IPS-11a (cell line): Measurements from ENCODE around the gene PDIA4.
"Not testable (repeated sequence)": the region's sequence is repeated elsewhere in the genome, so short reads cannot be mapped to it uniquely, and the experiment has no call there.

ENCODE experiments used
- H3K4me3 ChIP-seq: one replicate; pipeline ENCODE4 v1.5.1; 2013; ENCODE audit warnings: low read depth, low read length, control low read depth

PDIA4 gene

DNA sequence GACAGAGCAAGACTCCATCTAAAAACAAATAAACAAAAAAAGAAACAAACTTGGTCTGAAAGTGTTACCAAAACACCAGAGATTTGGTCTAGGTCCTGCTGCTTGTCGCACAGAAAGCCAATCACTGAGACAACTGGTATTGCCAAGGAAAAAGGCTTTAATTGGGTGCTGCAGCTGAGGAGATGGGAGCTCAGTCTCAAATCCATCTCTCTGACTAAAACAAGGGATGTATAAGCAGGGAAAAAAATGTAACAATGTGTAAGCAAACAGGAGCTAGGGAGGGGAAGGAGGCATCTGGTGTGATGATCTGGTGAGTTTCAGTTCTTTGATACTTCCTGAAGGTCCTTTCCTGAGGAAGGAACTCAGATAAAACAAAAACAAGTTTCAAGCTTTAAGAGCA lies 8.4 kb upstream of the PDIA4 start:
- H3K4me3 ChIP-seq: no peak overlapping the region

DNA sequence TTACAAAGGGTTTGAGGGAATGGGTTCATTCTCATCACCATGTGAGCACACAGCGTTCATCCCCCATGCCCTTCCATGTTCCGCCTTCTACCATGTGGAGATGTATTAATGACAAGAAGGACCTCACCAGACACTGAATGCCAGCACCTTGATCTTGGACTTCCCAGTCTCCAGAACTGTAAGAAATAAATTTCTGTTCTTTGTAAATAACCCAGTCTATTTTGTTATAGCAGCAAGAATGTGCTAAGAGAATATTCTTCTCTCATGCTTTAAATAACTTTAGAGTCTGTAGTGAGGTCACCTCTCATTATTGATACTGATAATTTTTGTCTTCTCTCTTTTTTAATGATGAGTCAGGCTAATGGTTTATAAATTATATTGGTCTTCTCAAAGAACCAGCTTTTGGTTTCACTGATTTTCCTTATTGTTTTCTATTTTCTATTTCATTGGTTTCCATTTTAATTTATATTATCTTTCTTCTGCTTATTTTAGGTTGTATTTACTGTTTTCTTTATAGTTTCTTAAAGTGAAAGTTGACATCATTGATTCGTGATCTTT lies 3.1 kb upstream of the PDIA4 start:
- no peak overlapping the region for H3K4me3 ChIP-seq

DNA sequence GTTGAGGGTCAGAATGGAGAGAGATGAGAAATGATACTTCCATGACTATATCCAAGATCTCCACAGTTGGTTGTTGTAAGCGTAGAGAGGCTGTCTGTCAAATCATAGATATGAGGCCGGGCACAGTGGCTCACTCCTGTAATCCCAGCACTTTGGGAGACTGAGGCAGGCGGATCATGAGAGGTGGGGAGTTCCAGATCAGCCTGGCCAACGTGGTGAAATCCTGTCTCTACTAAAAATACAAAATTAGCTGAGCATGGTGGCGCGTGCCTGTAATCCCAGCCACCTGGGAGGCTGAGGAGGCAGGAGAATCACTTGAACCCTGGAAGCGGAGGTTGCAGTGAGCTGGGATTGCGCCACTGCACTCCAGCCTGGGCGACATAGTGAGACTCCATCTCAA lies 2.1 kb upstream of the PDIA4 start:
- not testable (repeated sequence) for H3K4me3 ChIP-seq

DNA sequence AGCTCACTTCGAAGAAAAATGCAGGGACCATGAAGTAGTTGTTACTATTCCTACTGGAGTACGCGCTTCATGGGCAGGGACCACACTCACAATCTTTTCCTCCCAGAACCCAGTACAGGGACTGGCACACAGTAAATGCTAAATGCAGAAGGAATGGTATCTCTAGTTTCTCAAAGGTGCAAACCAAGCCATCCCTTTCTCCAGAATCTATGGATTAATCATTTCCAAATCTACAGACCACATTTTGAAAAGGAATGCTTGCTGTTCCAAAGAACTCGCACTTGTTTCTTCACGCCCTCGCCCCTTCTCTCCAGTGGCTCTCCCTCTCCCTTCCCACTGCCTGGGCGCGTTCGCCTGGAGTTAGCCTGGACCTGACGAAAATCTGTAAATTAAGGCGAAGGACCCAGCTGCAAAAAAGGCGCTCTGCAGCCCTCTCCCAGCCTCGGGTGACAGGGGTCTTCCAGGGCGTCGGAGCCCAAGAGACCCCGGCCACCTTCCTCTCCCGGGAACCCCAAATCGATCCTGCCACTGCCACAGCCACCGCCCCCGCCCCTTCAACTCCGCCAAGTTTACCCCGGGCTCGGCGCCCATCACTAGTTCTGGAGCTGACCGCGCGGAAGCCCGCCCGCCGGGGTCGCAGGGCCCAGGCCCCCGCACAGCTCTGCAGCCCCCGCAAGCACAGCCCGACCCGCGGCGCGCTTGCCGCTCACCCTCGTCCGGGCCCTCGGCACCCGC lies 527 bp downstream of the PDIA4 start:
- peak overlapping the region; percentile 85 for H3K4me3 ChIP-seq

DNA sequence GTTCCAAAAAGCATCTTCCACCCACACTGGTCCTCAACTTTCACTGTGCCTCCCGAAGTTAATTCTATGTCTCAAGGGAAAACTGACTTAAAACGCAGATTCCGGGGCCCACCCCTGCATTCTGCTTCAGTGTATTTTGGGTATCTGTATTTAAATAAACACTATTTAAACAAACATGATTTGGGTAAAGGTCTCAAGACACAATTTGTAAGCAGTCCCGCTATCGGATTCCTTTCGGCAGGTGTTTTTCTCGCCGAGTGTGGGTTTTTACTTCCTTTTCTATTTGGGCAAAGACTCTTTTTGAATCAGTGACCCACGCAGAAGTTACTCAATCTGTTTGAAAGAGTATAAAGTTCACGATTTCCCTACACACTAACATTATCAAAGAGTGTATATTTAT lies 1.2 kb downstream of the PDIA4 start:
- H3K4me3 ChIP-seq: peak overlapping the region; percentile 85

DNA sequence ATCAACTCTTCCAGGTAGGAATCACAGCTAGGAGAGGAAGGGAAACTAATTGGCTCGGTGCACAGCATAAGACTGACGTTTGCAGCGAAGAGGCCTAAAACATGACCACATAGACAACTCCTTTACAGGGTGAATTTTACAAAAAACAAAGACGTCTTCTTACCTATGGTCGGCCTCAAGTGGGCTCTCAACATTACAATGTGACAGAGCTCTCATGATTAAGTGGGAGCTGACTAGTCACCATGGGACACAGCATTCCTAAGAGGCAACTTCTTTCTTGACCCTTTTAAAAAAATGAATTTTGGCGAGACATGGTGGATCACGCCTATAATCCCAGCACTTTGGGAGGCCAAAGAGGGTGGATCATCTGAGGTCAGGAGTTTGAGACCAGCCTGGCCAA lies 4.6 kb downstream of the PDIA4 start:
- no peak overlapping the region for H3K4me3 ChIP-seq

DNA sequence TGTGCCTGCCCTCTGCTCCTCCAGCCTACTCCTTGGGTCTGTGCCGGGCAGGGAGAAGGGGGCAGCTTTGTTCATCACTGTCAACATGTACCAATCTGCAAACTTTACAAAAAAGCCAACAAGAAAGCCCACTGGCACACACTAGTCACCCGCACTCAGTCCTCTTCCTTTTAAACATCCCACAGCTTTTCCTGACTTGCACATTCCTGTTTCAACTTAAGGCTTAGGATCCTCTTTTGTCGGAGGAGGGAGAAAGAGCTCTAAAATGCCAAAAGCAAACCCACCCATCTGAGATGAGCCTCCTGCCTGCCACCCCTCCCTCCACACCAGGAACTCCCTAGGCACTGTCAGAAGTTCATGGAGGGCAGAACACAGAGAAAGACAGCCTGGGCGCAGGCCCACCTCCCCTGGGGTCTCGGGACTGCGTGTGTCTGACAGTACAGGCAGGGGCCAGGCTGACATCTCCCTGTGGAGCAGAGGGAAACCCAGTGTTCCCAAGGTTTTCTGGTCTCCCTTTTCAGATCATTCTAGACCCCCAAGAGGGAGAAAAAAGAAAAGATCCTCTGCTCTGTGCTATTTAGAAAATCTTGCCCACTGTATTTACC lies 5.4 kb downstream of the PDIA4 start:
- H3K4me3 ChIP-seq: no peak overlapping the region

DNA sequence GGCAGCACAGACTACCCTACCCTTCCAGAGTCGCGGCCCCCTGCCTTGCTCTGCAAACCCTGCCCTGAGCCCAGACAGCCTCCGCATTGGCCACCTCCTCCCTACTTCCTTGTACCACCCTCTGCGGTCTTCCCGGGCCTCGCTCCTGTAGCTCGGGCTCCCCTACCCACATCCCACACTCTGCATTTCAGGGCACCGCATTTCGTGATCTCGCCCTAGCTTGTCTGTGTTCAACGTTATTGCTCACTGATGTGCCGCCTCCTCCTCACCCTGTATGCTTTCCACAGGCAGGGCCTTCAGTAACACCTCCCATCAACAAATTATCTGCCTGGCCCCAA lies 6.6 kb downstream of the PDIA4 start:
- H3K4me3 ChIP-seq: no peak overlapping the region

DNA sequence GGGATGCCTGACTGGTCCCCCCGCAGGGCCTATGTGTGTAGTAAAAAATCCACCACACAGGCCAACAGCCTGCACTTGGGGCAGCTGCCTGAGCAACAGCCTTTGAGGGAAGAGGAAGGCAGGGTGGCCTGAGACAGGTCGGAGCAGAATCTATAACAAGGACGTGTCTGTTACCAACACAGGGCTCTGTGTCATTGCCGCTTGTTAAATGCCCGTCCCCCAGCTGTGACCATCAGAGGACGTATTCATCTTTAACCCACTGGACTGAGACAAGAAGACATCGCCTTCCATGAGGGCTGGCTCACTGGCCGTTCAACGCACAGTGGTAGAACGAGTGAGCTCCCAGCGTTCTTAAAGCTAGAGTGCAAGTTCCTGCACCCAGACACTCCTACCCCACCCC lies 7.8 kb downstream of the PDIA4 start:
- no peak overlapping the region for H3K4me3 ChIP-seq

DNA sequence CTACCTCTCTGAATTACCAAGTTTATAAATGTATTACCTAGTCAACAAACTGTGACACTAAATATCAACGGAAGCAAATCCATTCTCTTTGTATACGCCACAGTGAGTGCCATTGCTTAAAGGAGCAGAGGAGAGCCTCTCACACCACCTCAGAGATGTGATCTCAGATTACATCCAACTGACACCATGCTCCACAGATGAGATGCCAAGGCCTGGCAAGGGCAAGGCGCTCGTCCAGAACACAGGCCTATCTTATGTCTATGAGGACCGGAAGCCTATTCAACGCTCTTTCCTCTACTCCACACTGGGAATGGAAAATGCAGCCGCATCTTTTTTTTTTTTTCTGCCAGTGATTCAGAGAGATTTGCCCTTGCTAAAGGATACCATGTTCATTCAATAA lies 11.4 kb downstream of the PDIA4 start:
- no peak overlapping the region for H3K4me3 ChIP-seq

DNA sequence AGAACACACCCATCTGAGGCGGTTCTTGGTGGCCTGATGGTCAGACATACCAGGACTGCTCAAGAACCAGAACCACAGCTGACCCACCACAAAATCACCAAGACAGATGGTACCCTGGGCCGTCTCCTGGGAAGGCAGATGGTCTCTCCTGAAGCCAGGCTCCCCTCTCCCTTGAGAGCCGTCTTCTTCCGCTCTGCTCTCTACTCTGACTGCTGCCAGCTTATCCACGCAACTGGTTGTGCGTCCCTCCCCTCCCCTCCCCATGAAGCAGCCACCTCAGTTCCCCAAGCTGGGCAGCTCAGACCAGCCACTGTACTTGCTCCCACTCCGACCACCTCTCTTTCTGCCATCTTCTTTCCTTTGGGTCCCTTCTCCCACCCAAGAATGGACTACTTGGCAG lies 14.0 kb downstream of the PDIA4 start:
- no peak overlapping the region for H3K4me3 ChIP-seq

DNA sequence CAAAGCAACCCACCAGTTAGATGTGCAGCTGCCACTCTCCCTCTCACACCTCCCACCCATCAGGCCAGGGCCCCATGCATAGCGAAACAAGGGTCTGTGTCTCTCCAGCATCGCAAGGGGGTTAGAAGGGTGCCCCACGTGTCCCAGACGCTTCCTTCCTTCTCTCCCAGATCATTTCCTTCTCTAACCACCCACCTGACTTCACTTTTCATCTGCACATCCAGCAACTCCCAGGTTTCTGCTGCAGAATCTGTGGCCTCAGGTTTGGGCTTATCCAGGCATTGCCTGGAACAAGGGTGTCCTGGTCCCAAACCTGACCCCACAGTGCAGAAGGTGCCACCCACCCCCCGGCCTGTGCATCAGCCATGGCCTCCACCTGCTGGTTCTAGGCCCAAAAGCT lies 14.4 kb downstream of the PDIA4 start:
- H3K4me3 ChIP-seq: no peak overlapping the region

DNA sequence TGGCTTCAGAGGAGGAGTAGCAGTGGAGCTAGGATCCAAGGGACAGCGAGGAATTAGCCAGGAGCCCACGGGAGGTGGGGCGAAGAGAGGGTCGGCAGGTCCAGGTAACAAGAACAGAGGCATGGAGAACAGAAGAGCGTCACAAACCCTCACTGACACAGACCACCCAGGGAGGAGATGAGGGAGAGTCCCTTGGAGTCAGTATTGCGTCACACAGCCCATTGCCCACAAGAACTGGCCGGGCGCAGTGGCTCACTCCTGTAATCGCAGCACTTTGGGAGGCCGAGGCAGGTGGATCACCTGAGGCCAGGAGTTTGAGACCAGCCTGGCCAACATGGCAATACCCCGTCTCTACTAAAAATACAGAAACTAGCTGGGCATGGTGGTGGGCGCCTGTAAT lies 15.6 kb downstream of the PDIA4 start:
- H3K4me3 ChIP-seq: not testable (repeated sequence)

DNA sequence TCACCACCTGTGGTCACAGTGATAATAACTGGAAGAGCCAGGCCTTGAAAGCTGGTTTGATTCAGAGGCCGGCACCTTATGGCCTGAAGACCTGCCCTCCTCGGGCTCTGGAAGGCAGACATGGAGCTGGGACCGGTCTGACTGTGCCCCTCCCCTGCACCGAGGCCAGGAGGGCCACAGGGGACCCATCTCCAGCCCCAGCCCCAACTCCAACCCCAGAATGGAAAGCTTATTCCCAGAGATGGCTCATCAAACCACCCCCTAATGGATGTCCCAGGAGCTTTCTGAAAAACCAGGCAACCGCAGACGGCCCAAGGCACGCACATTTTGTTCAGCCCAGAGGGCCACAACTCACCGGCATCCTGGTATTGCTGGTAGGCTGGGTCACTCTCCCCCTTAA lies 16.8 kb downstream of the PDIA4 start:
- no peak overlapping the region for H3K4me3 ChIP-seq

DNA sequence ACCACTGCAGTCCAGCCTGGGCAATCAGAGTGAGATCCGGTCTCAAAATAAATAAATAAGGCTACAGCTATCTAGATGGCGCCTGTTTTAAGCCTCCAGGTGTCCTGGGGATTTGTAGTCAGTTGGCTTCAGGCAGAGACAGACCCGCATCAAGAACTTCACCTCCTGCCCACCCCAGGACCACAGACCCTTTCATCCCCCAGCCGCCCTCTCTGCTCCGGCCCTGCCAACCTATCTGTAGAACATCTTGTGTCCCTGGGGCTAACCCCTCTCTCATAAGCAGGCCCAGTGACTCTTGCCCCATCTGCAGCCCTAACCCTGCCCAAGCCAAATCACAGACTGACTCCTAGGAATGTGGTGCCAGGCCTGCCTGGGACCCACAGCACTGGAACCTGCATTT lies 17.9 kb downstream of the PDIA4 start:
- H3K4me3 ChIP-seq: no peak overlapping the region

DNA sequence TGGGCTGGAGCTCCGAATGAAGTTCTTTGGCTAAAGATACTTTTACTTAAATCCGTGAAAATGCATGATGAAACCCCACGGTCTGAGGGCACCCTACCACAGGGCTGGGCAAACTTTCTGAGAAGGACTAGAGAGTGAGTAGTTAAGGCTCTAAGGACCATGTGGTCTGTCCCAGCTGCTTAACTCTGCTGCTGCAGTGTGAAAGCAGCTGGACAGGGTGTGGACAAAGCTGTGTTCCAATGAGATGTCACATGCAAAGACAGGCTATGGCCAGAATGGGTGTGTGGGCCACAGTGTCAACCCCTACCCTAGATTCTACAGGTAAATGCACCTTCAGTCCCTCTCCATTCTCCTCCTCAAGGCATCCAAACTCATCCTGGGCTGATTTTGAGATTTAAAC lies 18.8 kb downstream of the PDIA4 start:
- H3K4me3 ChIP-seq: no peak overlapping the region

DNA sequence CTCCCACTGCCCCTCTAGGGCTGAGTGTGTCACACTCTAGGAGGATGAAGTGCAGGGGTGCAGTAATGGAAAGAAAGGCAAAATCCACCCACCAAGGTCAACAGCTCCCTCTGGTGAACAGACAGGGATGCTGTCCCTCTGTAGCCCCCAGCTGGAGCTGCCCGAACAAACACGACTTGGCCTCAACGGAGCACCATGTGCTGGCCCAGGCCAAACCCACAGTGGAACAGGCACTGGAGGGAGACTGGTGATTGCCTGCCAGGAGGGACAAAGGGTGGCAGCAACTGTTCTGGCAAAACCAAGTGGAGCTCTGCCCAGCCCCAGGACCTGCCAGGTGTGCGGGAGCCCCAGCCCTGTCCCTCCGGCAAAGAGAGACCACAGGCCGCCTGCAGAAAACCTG lies 20.7 kb downstream of the PDIA4 start:
- H3K4me3 ChIP-seq: no peak overlapping the region

DNA sequence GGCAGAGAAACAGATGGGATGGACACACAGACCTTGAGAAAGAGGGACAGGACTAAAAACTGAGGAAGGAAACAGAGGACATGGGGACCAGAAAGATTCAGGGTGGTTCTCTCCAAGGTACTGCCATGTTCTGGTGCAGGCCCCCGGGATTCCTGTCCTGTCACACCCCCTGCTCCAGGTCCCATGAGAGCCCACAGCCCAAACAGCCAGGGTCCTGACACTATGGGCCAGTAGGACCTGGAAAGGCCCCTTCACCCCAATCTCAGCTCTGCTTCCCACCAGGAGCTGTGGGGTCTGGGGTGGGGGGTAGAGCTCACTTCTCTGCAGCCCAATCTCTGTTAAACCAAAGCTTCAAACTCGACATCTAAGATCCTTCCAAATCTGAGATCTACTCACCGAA lies 21.2 kb downstream of the PDIA4 start:
- H3K4me3 ChIP-seq: no peak overlapping the region

DNA sequence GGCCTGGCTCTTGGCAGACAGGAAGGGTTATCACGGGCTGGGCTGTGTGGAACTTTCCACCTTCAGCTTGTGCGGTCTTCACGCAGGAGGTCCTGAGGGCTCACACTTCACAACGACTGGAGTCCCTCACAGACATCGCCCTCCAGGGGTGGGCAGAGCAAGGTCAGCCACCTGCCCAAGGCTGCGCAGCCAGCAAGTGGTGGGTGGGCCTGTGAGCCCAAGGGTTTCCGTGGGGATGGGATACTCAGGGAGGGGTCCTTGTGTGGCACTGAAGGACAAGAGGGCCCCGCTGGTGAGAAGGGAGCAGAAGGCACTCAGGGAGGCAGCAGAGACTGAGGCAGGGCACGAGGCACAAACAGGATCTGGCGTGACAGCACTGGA lies 22.0 kb downstream of the PDIA4 start:
- H3K4me3 ChIP-seq: no peak overlapping the region

DNA sequence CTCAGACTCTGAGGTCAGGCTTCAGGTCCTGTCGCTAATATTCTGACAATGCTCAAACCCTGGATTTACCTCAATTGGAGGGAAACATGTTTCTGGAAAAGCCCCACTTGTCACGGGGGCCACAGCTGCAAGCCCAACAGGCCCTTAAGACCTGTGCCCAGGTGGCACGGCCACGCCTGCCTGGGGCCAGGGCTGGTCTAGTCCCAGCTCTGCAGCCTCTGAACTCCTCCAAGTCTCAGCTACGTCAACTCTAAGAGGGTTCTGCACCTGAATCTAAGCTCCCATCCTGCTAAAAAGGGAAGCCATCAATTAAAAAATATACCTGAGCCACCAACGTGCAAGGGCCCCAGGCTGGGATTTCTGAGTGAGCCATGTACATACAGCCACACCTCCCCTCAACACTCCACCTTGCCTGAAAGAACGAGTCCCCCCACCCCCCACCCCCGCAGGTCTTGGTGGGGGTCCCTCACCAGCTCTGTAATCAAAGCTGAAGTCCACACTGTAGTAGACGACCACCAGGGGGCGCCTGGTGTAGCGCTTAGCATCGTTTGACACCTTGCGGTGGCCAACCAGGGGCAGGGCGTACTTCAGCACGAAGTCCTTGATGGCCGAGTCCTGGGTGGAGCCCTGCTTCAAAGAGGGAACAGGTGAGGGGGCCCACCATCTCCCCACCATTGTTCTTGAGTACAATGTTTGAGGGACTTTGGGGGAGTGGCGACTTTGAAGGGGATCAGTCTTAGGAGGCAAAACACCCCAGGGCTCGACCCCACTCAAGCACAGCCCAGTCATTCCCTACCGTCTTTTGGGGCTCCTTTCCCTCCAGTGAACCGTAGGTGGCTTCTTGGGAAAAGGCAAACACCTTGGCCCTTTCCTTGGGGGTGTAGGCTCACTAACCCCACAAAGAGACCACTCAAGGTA lies 22.6 kb downstream of the PDIA4 start:
- H3K4me3 ChIP-seq: no peak overlapping the region

DNA sequence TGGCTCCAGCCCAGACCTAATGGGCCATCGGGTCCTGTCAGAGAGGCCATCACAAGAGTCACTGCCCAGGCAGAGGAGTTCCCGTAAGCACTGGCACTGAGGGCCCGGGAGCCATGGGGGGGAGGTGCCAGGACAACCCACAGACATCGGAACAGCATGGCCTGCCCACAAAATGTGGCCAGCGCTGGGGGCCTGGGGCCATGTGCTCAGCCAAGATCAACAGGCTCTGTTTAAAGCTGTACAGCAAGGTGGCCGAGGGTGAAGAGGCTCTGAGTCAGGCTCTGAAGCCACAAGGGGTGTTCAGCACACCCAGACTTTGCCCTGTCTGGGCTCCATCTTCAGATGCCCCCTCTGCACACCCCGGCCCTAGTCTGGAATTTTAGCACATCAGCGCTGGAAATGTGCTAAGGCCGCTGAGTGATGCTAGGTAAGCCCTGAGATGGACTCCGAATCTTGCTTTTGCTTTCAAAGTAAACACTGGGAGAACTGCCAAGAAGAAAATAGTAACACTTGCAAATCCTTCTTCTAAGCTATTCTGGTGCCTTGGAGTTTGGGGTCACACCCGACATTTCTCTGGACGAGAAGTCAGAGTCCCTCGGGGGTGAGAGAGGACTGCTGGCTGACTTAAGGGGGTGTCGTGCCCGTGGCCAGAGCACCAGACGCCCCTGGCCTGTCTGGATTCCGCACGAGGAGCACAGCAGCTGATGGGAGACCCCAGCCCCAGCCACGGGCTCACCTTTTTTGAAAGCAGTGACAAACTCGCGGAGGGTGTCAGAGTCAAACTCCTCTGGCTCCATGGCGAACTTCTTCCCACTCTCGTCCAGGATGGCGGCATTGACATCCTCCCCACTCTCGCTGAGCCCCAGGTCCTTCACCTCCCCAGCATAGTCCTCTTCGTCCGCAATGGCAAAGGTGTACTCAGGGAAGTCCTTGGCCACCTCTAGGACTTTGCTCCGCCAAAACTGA lies 23.6 kb downstream of the PDIA4 start:
- no peak overlapping the region for H3K4me3 ChIP-seq
